Karpas-422 (cell line): ENCODE measurements around the gene CSAG1. TPM values are rescaled to one million over a fixed set of nuclear protein-coding genes. Genes with fewer than 3 reads are reported as not detected.
"Not testable (repeated sequence)": the region's sequence is repeated elsewhere in the genome, so short reads cannot be mapped to it uniquely, and the experiment has no call there.

Experiments used
- DNase-seq: peaks from one replicate; pipeline ENCODE4 v3.0.0-alpha.2; 2015
- H2AFZ ChIP-seq: fragments of 200-600 bp; sonication (generic); 2 replicates; pipeline ENCODE4 v1.6.1; 2014; ENCODE audit warnings: antibody characterized with exemption, low read length, mixed read lengths
- H3K27ac ChIP-seq: fragments of 200-600 bp; sonication (generic); 2 replicates; pipeline ENCODE4 v1.5.1; 2014; ENCODE audit warnings: mild to moderate bottlenecking, low read length, moderate library complexity
- H3K27me3 ChIP-seq: fragments of 200-600 bp; sonication (generic); 2 replicates; pipeline ENCODE4 v1.6.1; 2014; ENCODE audit warnings: low read length, mixed read lengths
- H3K36me3 ChIP-seq: fragments of 200-600 bp; sonication (generic); 2 replicates; pipeline ENCODE4 v1.6.1; 2014; ENCODE audit warnings: low read length, mixed read lengths; ENCODE audit not compliant: insufficient read depth
- H3K4me1 ChIP-seq: fragments of 200-600 bp; sonication (generic); 2 replicates; pipeline ENCODE4 v1.6.1; 2014; ENCODE audit warnings: mild to moderate bottlenecking, low read length, mixed read lengths
- H3K4me2 ChIP-seq: fragments of 200-600 bp; sonication (generic); 2 replicates; pipeline ENCODE4 v1.6.1; 2014; ENCODE audit warnings: low read length, low read depth, mild to moderate bottlenecking; ENCODE audit not compliant: poor library complexity, severe bottlenecking
- H3K4me3 ChIP-seq: fragments of 200-600 bp; sonication (generic); 2 replicates; pipeline ENCODE4 v1.5.1; 2014; ENCODE audit warnings: mild to moderate bottlenecking, antibody characterized with exemption, low read length, mixed read lengths
- H3K79me2 ChIP-seq: fragments of 200-600 bp; sonication (generic); 2 replicates; pipeline ENCODE4 v1.6.1; 2014; ENCODE audit warnings: mild to moderate bottlenecking, low read length, mixed read lengths
- H3K9ac ChIP-seq: fragments of 200-600 bp; sonication (generic); 2 replicates; pipeline ENCODE4 v1.6.0; 2014; ENCODE audit warnings: low read length
- H3K9me2 ChIP-seq: fragments of 200-600 bp; sonication (generic), shearing (Covaris generic); replicated peaks from 2 replicates; pipeline ENCODE4 v1.6.0; 2014; ENCODE audit warnings: mild to moderate bottlenecking, low read length, moderate library complexity; ENCODE audit not compliant: insufficient read depth
- H3K9me3 ChIP-seq: fragments of 300-700, 200-600 bp; sonication (generic); 2 replicates; pipeline ENCODE4 v1.6.1; 2014; ENCODE audit warnings: low read length, mixed read lengths
- H4K20me1 ChIP-seq: fragments of 200-600 bp; sonication (generic); 2 replicates; pipeline ENCODE4 v1.6.1; 2014; ENCODE audit warnings: mild to moderate bottlenecking, antibody characterized with exemption, low read length, low read depth; ENCODE audit not compliant: insufficient read depth
- total RNA-seq: library from RNA; depleted of rRNA; stranded (reverse); fragments of >200 nt; shearing (Covaris generic); gene quantifications from 2 replicates; pipeline ENCODE4 v1.2.3, GENCODE V29; 2014; ENCODE audit warnings: low replicate concordance; rRNA removed

CSAG1 gene
- total RNA-seq = not detected in 2 replicates

GRCh38 chrX:152733261-152733975 is at the start of gene CSAG1, which contains the start of gene MAGEA12:
Gene CSAG1, minus strand, starts transcription at chrX:152733721. Its CDS starts 1,261 bp downstream, at chrX:152732460.
Gene MAGEA12, plus strand, starts transcription at chrX:152733757. Its CDS starts 2,405 bp downstream, at chrX:152736162.
- H3K4me2 ChIP-seq = no peak within 1 kb of the TSS

GRCh38 chrX:152769549-152770289 is 36.2 kb upstream of the CSAG1 start, which contains the start of gene MAGEA6:
Gene MAGEA6, minus strand, starts transcription at chrX:152769689. Its CDS starts 2,039 bp downstream, at chrX:152767650.
- H3K4me2 ChIP-seq, H3K9me2 ChIP-seq: not testable (repeated sequence)

More at GRCh38 chrX:152733261-152733975, at the start of gene CSAG1, which contains the start of gene MAGEA12:
- H3K27me3 ChIP-seq = no peaks in the 10 kb centered on the region
- no peaks in the 10 kb centered on the region for H3K36me3 ChIP-seq
- no peaks in the 10 kb centered on the region for H4K20me1 ChIP-seq
- no peaks in the 10 kb centered on the region for H3K9me2 ChIP-seq
- no peak within 1 kb of the TSS for H2AFZ ChIP-seq
- H3K4me1 ChIP-seq = no peaks in the 10 kb centered on the region
- H3K9ac ChIP-seq = no peak within 1 kb of the TSS
- no peak within 1 kb of the TSS for H3K27ac ChIP-seq
- H3K79me2 ChIP-seq = no peaks in the 10 kb centered on the region
- no peak for DNase-seq
- H3K9me3 ChIP-seq = no peaks in the 10 kb centered on the region
- H3K4me3 ChIP-seq = no peak within 1 kb of the TSS

GRCh38 chrX:152766562-152766961 is 33.0 kb upstream of the CSAG1 start:
- not testable (repeated sequence) for H3K4me2 ChIP-seq, H3K27me3 ChIP-seq, H3K36me3 ChIP-seq, H3K27ac ChIP-seq, DNase-seq, H3K9me3 ChIP-seq, H4K20me1 ChIP-seq, H3K79me2 ChIP-seq, H3K4me1 ChIP-seq, H3K9ac ChIP-seq, H3K4me3 ChIP-seq, H2AFZ ChIP-seq, H3K9me2 ChIP-seq

More at GRCh38 chrX:152769549-152770289, 36.2 kb upstream of the CSAG1 start, which contains the start of gene MAGEA6:
- not testable (repeated sequence) for H2AFZ ChIP-seq, H3K4me1 ChIP-seq, H3K9ac ChIP-seq, H4K20me1 ChIP-seq, H3K36me3 ChIP-seq, H3K9me3 ChIP-seq, H3K27me3 ChIP-seq, H3K27ac ChIP-seq, H3K4me3 ChIP-seq, DNase-seq, H3K79me2 ChIP-seq

GRCh38 chrX:152761582-152761981 is 28.1 kb upstream of the CSAG1 start:
- H3K9me3 ChIP-seq, H3K9ac ChIP-seq, H3K27me3 ChIP-seq, H3K27ac ChIP-seq, H3K4me1 ChIP-seq, DNase-seq, H3K4me2 ChIP-seq, H3K9me2 ChIP-seq, H3K79me2 ChIP-seq, H2AFZ ChIP-seq, H3K4me3 ChIP-seq, H3K36me3 ChIP-seq, H4K20me1 ChIP-seq: not testable (repeated sequence)

- not testable (repeated sequence) for H3K4me3 ChIP-seq, H4K20me1 ChIP-seq, H3K4me1 ChIP-seq, H3K79me2 ChIP-seq, H3K9me2 ChIP-seq, H3K9me3 ChIP-seq, H3K27ac ChIP-seq, H2AFZ ChIP-seq, H3K36me3 ChIP-seq, H3K27me3 ChIP-seq, H3K9ac ChIP-seq, H3K4me2 ChIP-seq, DNase-seq
Measured at GRCh38 chrX:152759544-152759943, 26.0 kb upstream of the CSAG1 start.

GRCh38 chrX:152758918-152759317 is 25.4 kb upstream of the CSAG1 start, which contains the start of gene CSAG3:
Gene CSAG3, plus strand, starts transcription at chrX:152759218.
- H3K9me2 ChIP-seq, H3K9ac ChIP-seq, H3K27me3 ChIP-seq: not testable (repeated sequence)

GRCh38 chrX:152754871-152755270 is 21.4 kb upstream of the CSAG1 start:
- H3K9ac ChIP-seq, H2AFZ ChIP-seq, H3K9me3 ChIP-seq, H3K9me2 ChIP-seq, H3K27ac ChIP-seq, H4K20me1 ChIP-seq, H3K4me2 ChIP-seq, H3K27me3 ChIP-seq, H3K4me1 ChIP-seq, H3K4me3 ChIP-seq, DNase-seq, H3K36me3 ChIP-seq, H3K79me2 ChIP-seq: not testable (repeated sequence)

More at GRCh38 chrX:152758918-152759317, 25.4 kb upstream of the CSAG1 start, which contains the start of gene CSAG3:
- not testable (repeated sequence) for H2AFZ ChIP-seq, H3K79me2 ChIP-seq, H3K36me3 ChIP-seq, H3K4me1 ChIP-seq, H3K4me3 ChIP-seq, H3K27ac ChIP-seq, H3K9me3 ChIP-seq, DNase-seq, H4K20me1 ChIP-seq, H3K4me2 ChIP-seq
